Measurements from ENCODE around the gene FBXL3. TPM values are rescaled to one million over a fixed set of nuclear protein-coding genes. Genes with fewer than 3 reads are reported as not detected.

Gene FBXL3
- total RNA-seq, 1 donor from 2014 or later, result 43.0 TPM

DNA sequence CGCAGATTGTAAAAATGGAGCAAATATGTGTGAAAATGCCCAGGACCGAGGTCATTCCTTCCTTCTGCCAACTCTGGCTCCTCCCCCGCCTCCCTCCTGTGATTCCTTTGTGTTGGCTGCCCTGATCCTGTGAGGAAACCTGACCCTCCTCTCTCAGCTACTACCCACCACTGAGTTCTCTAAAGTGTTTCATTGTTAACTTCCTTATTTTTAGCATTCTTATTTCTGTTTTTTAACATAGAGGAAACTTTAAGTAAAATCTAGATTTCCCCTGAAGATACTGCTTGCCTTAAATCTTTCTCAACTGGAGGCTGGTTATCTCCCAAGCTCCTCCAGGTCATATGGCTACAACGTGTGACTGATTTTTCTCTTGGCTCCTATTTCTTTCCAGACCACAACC lies 21.7 kb upstream of the FBXL3 start:
- Mint-ChIP-seq H3K36me3 (ENCODE audit: unreplicated experiment) (peaks cover 52% of the 10 kb centered on the region), H3K4me1 (ENCODE audit: unreplicated experiment) (peaks cover 7% of the 10 kb centered on the region), H3K27me3 (ENCODE audit: unreplicated experiment) (no peaks in the 10 kb centered on the region), H3K27ac (ENCODE audit: unreplicated experiment) (no peak overlapping the region), H3K4me3 (ENCODE audit: unreplicated experiment) (no peak overlapping the region), H3K9me3 (ENCODE audit: unreplicated experiment) (no peaks in the 10 kb centered on the region)
- DNase-seq (ENCODE audit: extremely low spot score, unreplicated experiment), result no peak
- TF ChIP-seq, protein P1, sequence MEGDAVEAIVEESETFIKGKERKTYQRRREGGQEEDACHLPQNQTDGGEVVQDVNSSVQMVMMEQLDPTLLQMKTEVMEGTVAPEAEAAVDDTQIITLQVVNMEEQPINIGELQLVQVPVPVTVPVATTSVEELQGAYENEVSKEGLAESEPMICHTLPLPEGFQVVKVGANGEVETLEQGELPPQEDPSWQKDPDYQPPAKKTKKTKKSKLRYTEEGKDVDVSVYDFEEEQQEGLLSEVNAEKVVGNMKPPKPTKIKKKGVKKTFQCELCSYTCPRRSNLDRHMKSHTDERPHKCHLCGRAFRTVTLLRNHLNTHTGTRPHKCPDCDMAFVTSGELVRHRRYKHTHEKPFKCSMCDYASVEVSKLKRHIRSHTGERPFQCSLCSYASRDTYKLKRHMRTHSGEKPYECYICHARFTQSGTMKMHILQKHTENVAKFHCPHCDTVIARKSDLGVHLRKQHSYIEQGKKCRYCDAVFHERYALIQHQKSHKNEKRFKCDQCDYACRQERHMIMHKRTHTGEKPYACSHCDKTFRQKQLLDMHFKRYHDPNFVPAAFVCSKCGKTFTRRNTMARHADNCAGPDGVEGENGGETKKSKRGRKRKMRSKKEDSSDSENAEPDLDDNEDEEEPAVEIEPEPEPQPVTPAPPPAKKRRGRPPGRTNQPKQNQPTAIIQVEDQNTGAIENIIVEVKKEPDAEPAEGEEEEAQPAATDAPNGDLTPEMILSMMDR (IDR thresholded peaks at IDR 0.05), result no peak

DNA sequence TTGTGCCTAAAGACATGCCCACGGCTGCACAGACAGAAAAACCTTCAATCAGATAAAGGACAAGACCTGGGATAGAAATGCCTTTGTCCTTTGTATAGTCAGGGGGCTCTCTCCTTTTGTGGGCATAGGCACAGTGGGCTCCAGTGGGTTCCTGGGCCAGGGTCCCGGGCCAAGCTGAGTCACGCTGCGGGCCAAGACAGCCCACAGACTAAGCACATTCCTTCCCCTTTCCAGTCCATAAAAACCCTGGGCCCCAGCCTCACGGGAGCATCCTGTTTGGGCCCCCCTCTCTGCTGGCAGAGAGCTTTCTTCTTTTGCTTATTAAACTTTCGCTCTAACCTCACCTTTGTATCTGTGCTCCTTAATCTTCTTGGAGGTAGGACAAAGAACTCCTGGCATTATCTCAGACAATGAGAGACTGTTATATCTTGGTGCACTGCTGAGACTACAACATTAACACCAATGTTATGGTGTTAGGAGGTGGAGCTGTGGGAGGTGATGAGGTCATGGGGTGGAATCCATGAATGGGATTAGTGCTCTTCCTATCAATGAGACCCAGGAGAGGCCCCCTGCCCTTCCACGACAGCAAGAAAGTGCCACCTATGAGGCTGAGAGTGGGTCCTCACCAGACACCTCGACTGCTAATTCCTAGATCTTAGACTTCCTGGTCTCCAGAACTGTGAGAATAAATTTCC lies 20.8 kb upstream of the FBXL3 start:
- peaks cover 54% of the 10 kb centered on the region for H3K36me3 Mint-ChIP-seq (ENCODE audit: unreplicated experiment)
- no peaks in the 10 kb centered on the region for H3K27me3 Mint-ChIP-seq (ENCODE audit: unreplicated experiment)
- no peaks in the 10 kb centered on the region for H3K9me3 Mint-ChIP-seq (ENCODE audit: unreplicated experiment)
- no peak overlapping the region for H3K27ac Mint-ChIP-seq (ENCODE audit: unreplicated experiment)
- peaks cover 7% of the 10 kb centered on the region for H3K4me1 Mint-ChIP-seq (ENCODE audit: unreplicated experiment)
- no peak overlapping the region for H3K4me3 Mint-ChIP-seq (ENCODE audit: unreplicated experiment)
- no peak for DNase-seq (ENCODE audit: extremely low spot score, unreplicated experiment)
- TF ChIP-seq, protein P1 (IDR thresholded peaks at IDR 0.05), result no peak

DNA sequence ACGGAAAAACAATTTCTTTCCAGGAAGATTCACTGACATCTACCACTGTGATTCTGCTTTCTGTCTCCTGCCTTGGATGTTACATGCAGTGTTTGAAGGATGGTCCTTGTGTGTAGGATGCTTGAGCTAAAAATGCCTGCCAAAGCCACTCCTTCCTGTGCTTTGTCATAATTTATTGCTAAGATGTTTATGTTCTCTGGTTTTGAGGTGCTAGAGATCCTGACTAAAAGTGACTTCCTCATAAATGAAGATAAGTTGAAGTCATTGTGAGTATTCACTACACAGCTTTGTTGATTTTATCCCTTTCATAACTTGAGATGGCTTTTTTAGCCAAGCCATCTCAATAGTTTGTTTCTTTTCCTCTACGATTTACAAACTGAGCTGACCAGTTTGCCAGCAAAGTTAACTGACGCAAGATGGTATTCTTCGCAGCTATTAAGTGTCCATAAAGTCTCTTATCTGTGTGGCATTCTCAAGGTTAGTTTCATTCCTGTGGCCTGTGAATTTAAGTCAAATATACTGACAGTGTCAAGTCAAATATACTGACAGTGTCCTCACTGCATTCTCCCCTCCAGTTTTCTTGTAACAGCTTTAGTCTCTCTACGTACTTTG lies 15.7 kb upstream of the FBXL3 start:
- Mint-ChIP-seq H3K9me3 (ENCODE audit: unreplicated experiment) (no peaks in the 10 kb centered on the region), H3K4me1 (ENCODE audit: unreplicated experiment) (no peaks in the 10 kb centered on the region), H3K27ac (ENCODE audit: unreplicated experiment) (no peak overlapping the region), H3K27me3 (ENCODE audit: unreplicated experiment) (no peaks in the 10 kb centered on the region), H3K36me3 (ENCODE audit: unreplicated experiment) (peaks cover 29% of the 10 kb centered on the region), H3K4me3 (ENCODE audit: unreplicated experiment) (no peak overlapping the region)
- TF ChIP-seq, protein P1 (IDR thresholded peaks at IDR 0.05), result no peak
- DNase-seq (ENCODE audit: extremely low spot score, unreplicated experiment), result no peak

DNA sequence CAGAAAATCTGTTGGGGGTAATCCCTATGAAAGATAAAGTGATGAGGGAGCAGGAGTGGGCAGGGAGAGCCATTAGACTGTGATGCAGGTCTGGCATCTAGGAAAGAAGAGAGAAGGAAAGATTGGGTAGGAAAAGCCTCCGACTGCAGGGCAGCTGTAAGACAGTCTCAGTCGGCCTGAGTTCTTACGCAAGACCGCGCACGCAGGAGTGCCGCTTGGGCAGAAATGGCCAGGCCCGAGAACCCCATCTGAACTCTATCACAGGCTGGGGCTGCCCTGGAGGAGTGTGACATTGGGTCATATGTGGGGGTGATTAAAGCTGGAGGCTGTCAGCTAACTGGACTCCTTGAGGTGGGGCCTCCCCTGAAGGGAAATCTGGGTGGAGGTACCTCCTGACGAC lies 13.9 kb upstream of the FBXL3 start:
- Mint-ChIP-seq H3K27ac (ENCODE audit: unreplicated experiment) (no peak overlapping the region), H3K4me3 (ENCODE audit: unreplicated experiment) (no peak overlapping the region), H3K27me3 (ENCODE audit: unreplicated experiment) (no peaks in the 10 kb centered on the region), H3K36me3 (ENCODE audit: unreplicated experiment) (peaks cover 15% of the 10 kb centered on the region), H3K9me3 (ENCODE audit: unreplicated experiment) (no peaks in the 10 kb centered on the region), H3K4me1 (ENCODE audit: unreplicated experiment) (no peaks in the 10 kb centered on the region)
- no peak for DNase-seq (ENCODE audit: extremely low spot score, unreplicated experiment)
- TF ChIP-seq, protein P1 (IDR thresholded peaks at IDR 0.05), result no peak

DNA sequence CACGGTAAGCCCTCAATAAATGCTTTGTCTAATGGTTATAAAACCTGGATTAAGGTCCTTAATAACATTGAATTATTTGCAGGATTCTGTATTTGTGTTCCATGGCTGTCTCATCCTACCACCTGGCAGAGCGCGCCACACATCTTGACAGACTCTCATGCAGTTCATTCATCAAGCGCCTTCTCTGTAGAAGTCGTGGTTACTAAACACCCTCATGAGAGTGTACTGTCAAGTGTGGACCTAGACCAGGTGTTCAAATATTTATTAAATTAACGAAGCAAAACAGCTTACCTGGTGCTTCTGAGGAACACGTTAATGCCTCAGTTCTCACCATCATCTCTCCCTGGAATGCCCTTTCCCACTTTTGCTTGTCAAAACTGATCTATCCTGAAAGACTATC lies 13.1 kb upstream of the FBXL3 start:
- TF ChIP-seq, protein P1 (IDR thresholded peaks at IDR 0.05), result no peak
- H3K27me3 Mint-ChIP-seq (ENCODE audit: unreplicated experiment), result no peaks in the 10 kb centered on the region
- no peak overlapping the region for H3K4me3 Mint-ChIP-seq (ENCODE audit: unreplicated experiment)
- H3K4me1 Mint-ChIP-seq (ENCODE audit: unreplicated experiment), result no peaks in the 10 kb centered on the region
- no peak overlapping the region for H3K27ac Mint-ChIP-seq (ENCODE audit: unreplicated experiment)
- no peak for DNase-seq (ENCODE audit: extremely low spot score, unreplicated experiment)
- peaks cover 13% of the 10 kb centered on the region for H3K36me3 Mint-ChIP-seq (ENCODE audit: unreplicated experiment)
- H3K9me3 Mint-ChIP-seq (ENCODE audit: unreplicated experiment), result no peaks in the 10 kb centered on the region

Measured in osteocyte (in vitro differentiated cells).